MCF 10A (cell line): ENCODE data around the gene C11orf54. TPM values are rescaled to one million over a fixed set of nuclear protein-coding genes. Genes with fewer than 3 reads are reported as not detected.

Experiments
- BruUV-seq: library from RNA; stranded (reverse); fragments of 400-500 nt; replicated peaks from 2 replicates; lab custom pipeline; 2021; lab: Mats Ljungman, UMichigan
- CTCF ChIA-PET: fragments of 300-600 bp; sonication (Branson Sonifier 250); formaldehyde crosslinking; extraction: SDS; loops from one replicate; lab custom pipeline; 2021; ENCODE audit warnings: antibody characterized with exemption, inconsistent platforms; lab: Yijun Ruan, JAX
- POLR2A ChIA-PET: fragments of 300-600, 350-650 bp; sonication (Branson Sonifier 250); formaldehyde crosslinking; extraction: SDS; loops from one replicate; lab custom pipeline; 2020; ENCODE audit warnings: antibody characterized with exemption, inconsistent platforms; lab: Yijun Ruan, JAX
- DNase-seq: peaks from one replicate; pipeline ENCODE4 v3.0.0-alpha.2; 2018; ENCODE audit not compliant: unreplicated experiment
- H3K27ac Mint-ChIP-seq: one replicate; pipeline ENCODE4 v1.8.0; 2022; ENCODE audit warnings: mild to moderate bottlenecking, low read depth, mixed read lengths; ENCODE audit not compliant: unreplicated experiment
- H3K27me3 Mint-ChIP-seq: one replicate; pipeline ENCODE4 v1.8.0; 2022; ENCODE audit warnings: mixed read lengths; ENCODE audit not compliant: insufficient read depth, unreplicated experiment
- H3K36me3 Mint-ChIP-seq: one replicate; pipeline ENCODE4 v1.8.0; 2022; ENCODE audit warnings: mild to moderate bottlenecking, moderate library complexity, mixed read lengths; ENCODE audit not compliant: insufficient read depth, unreplicated experiment
- H3K4me1 Mint-ChIP-seq: one replicate; pipeline ENCODE4 v1.8.0; 2022; ENCODE audit warnings: mixed read lengths; ENCODE audit not compliant: insufficient read depth, unreplicated experiment
- H3K4me3 Mint-ChIP-seq: one replicate; pipeline ENCODE4 v1.8.0; 2022; ENCODE audit warnings: mild to moderate bottlenecking, moderate library complexity, mixed read lengths; ENCODE audit not compliant: unreplicated experiment
- H3K9me3 Mint-ChIP-seq: one replicate; pipeline ENCODE4 v1.8.0; 2022; ENCODE audit warnings: mixed read lengths; ENCODE audit not compliant: unreplicated experiment
- intact Hi-C: fragments of 100-400 bp; cut with micrococcal nuclease; formaldehyde crosslinking; loops from 2 replicates; pipeline ENCODE4 v1.14.1; 2022
- total RNA-seq: library from RNA; stranded (reverse); gene quantifications from 2 replicates; pipeline ENCODE4 v1.2.3, GENCODE V29; 2022
- TF ChIP-seq, protein P1 (sequence below): fragments of 200-600 bp; IDR thresholded peaks from one replicate; pipeline ENCODE4 v1.8.0; 2022; ENCODE audit warnings: antibody characterized with exemption, mild to moderate bottlenecking; ENCODE audit not compliant: unreplicated experiment

Gene C11orf54
- total RNA-seq, 1 experiment from 2014 or later: 13.8 TPM

DNA sequence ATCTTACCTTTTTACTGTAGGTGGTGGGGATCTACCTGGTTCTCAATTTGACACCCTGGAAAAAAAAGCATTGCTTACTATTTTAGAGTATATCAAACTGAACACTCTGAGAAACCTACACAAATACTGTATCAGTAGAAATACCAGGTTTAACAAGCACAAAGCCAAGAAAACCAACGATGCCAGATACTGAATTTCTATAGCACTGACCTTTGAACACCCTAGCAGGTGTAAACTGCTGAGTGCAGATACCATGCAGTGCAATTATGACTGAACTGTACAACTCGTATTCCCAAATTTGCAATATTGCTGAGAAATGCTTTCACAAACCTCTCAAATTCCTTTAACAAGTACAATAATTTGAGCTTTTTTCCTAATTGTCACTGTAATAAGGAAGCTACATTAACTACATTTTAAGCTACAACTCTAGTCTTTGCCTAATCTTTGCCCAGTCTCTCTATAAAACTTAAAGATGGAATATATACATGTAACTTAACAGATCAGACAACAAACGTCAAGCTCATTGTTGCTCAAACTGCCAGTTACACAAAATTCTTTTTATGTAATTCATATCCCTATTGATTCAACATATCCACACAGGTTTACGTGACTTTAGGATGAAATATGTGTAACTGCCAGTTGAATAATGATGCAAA is 9.1 kb upstream of the C11orf54 start:
- no peak overlapping the region for H3K4me3 Mint-ChIP-seq
- intact Hi-C loops: no loop called here
- no peaks in the 10 kb centered on the region for H3K9me3 Mint-ChIP-seq
- no peak overlapping the region for H3K27ac Mint-ChIP-seq
- TF ChIP-seq, protein P1, sequence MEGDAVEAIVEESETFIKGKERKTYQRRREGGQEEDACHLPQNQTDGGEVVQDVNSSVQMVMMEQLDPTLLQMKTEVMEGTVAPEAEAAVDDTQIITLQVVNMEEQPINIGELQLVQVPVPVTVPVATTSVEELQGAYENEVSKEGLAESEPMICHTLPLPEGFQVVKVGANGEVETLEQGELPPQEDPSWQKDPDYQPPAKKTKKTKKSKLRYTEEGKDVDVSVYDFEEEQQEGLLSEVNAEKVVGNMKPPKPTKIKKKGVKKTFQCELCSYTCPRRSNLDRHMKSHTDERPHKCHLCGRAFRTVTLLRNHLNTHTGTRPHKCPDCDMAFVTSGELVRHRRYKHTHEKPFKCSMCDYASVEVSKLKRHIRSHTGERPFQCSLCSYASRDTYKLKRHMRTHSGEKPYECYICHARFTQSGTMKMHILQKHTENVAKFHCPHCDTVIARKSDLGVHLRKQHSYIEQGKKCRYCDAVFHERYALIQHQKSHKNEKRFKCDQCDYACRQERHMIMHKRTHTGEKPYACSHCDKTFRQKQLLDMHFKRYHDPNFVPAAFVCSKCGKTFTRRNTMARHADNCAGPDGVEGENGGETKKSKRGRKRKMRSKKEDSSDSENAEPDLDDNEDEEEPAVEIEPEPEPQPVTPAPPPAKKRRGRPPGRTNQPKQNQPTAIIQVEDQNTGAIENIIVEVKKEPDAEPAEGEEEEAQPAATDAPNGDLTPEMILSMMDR: no peak
- POLR2A ChIA-PET: interaction anchor here (0.7 to 9.2 kb wide), 3 partner anchors 6 to 52 kb away, joined by 3 to 123 read pairs (median 16); partner anchors contain the start of genes C11orf54, MED17 and TAF1D
- H3K27me3 Mint-ChIP-seq: no peaks in the 10 kb centered on the region
- H3K36me3 Mint-ChIP-seq: peaks cover 100% of the 10 kb centered on the region
- no peak for DNase-seq
- H3K4me1 Mint-ChIP-seq: peaks cover 10% of the 10 kb centered on the region
- BruUV-seq: no TSS peak
- CTCF ChIA-PET: no interaction called here

DNA sequence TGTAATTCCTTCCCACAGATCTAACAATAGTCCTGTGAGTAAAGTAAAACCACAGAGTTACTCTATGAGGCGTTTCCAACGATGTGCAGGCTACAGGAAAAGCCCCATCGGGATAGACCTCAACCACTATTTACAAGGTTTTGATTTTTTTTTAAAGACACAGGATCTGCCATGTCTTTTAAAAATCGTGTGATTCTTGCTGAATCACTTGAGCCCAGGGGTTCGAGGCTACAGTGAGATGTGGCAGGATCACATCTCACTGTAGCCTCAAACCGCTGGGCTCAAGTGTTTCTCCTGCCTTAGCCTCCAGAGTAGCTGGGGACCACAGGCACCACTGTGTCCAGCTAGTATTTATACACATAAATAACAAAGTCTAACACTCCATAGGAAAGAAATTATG is 8.0 kb upstream of the C11orf54 start:
- ChIA-PET POLR2A (interaction anchor here (0.7 kb wide), 2 partner anchors 70 to 1240 kb away, joined by 3 read pairs; partner anchors contain the start of gene CWC15), CTCF (interaction anchor here (0.7 kb wide), 1 partner anchor 773 kb away, joined by 3 read pairs; no protein-coding TSS in a partner anchor)
- Mint-ChIP-seq H3K9me3 (no peaks in the 10 kb centered on the region), H3K4me3 (no peak overlapping the region), H3K4me1 (peaks cover 20% of the 10 kb centered on the region), H3K27me3 (no peaks in the 10 kb centered on the region), H3K27ac (no peak overlapping the region), H3K36me3 (peaks cover 100% of the 10 kb centered on the region)
- DNase-seq: no peak
- BruUV-seq: no TSS peak
- intact Hi-C loops: no loop called here
- TF ChIP-seq, protein P1: no peak

DNA sequence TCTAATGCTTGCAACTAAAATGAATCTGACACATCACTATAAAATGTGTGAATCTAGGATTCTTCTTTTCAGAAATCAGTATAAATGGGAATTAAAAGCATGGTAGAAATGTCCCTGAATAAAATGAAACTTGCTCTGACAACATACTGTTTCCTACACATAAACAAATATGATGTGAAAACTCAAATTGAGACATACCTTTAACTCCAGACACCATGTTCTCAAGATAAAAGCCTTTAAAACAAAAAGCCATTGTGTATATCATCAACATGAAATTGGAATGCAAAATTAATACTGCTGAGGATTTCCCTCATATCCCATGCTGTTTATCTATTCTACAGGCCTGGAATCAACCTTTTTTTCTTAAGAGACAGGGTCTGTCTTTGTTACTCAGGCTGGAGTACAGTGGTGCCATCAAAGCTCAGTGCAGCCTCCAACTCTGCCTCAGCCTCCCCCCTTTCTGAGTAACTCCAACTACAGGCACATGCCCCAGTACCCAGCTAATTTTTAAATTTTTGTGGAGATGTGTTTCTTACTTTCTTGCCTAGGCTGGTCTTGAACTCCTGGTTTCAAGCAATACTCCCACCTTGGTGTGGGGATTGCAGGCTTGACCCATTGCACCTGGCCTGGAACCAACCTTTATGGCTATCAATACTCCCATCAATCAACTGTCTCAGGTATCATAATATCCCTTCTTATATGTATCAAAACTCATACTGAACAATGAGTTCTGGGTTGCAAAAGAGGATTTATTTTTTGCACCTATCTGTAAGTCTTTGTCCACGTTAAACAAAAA is 6.8 kb upstream of the C11orf54 start:
- H3K4me1 Mint-ChIP-seq: peaks cover 31% of the 10 kb centered on the region
- TF ChIP-seq, protein P1: no peak
- H3K4me3 Mint-ChIP-seq: peak overlapping the region; percentile 28
- H3K27me3 Mint-ChIP-seq: no peaks in the 10 kb centered on the region
- no peak for DNase-seq
- no peak overlapping the region for H3K27ac Mint-ChIP-seq
- ChIA-PET POLR2A (interaction anchor here (0.7 to 8.9 kb wide), 4 partner anchors 6 to 1239 kb away, joined by 3 to 123 read pairs (median 8); partner anchors contain the start of genes CWC15 and MED17), CTCF (interaction anchor here (1.2 kb wide), 1 partner anchor 782 kb away, joined by 3 read pairs; no protein-coding TSS in a partner anchor)
- intact Hi-C loops: no loop called here
- no peaks in the 10 kb centered on the region for H3K9me3 Mint-ChIP-seq
- peaks cover 100% of the 10 kb centered on the region for H3K36me3 Mint-ChIP-seq
- BruUV-seq: no TSS peak

DNA sequence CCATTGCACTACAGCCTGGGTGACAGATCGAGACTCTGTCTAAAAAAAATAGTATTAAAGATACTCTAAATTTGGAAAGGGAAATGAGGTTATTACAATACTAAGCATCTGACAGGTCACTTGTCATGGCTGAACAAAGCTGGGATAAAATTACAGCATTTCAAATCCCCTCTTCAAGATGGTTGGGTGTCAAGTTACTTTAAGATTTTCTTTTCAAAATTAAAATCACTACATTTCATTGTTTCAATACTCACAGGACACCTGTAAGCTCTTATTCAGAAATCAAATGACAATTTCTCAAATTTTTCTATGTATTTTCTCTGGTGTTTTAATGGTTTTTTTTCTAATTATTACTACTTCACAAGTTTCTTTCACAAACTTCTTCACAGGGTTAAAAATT is 5.8 kb upstream of the C11orf54 start:
- no TSS peak for BruUV-seq
- ChIA-PET CTCF (interaction anchor here (0.6 to 1.2 kb wide), 2 partner anchors 63 to 781 kb away, joined by 3 read pairs; no protein-coding TSS in a partner anchor), POLR2A (interaction anchor here (0.9 to 8.9 kb wide), 4 partner anchors 7 to 49 kb away, joined by 3 to 123 read pairs (median 8); partner anchors contain the start of gene MED17)
- DNase-seq: no peak
- H3K9me3 Mint-ChIP-seq: no peaks in the 10 kb centered on the region
- H3K27me3 Mint-ChIP-seq: no peaks in the 10 kb centered on the region
- intact Hi-C loops: loop anchor here (1.0 kb wide), 1 partner anchor 7 kb away; no protein-coding TSS in a partner anchor
- no peak overlapping the region for H3K4me3 Mint-ChIP-seq
- peaks cover 34% of the 10 kb centered on the region for H3K4me1 Mint-ChIP-seq
- peaks cover 100% of the 10 kb centered on the region for H3K36me3 Mint-ChIP-seq
- TF ChIP-seq, protein P1: no peak
- peak overlapping the region; percentile 35 for H3K27ac Mint-ChIP-seq
